Lower leg skin (tissue), 4 donors: ENCODE measurements around the gene MYOF. TPM values are rescaled to one million over a fixed set of nuclear protein-coding genes. Genes with fewer than 3 reads are reported as not detected.

Source experiments
- DNase-seq, 2 donors: peaks; one replicate each; pipeline ENCODE4 v3.0.0-alpha.2; 2019; ENCODE audit warnings: low spot score in 2 of 2
- H3K4me3 ChIP-seq: fragments of 200-600 bp; sonication (generic); 2 replicates; pipeline ENCODE4 v1.5.1; 2017; ENCODE audit warnings: mild to moderate bottlenecking, low read depth; ENCODE audit not compliant: poor library complexity, severe bottlenecking
- POLR2A ChIP-seq, 2 donors: fragments of 450-650 bp; IDR thresholded peaks; one replicate each; pipeline ENCODE4 v1.6.1; 2016 to 2017; ENCODE audit warnings: antibody characterized with exemption in 2 of 2, mild to moderate bottlenecking in 1 of 2, moderate library complexity in 1 of 2
- WGBS, 2 donors: methylation state at CpG; one replicate each; pipeline ENCODE4 v1.1.5; 2018; 5-methylcytosine and 5-hydroxymethylcytosine counted together
- intact Hi-C: fragments of 100-400 bp; cut with DNase I; formaldehyde crosslinking; loops from one replicate; pipeline ENCODE4 v1.15.0; 2023; ENCODE audit warnings: low total_unique reads
- total RNA-seq, 4 donors: library from RNA; depleted of rRNA; stranded (reverse); fragments of >200 nt; gene quantifications; one replicate each; pipeline ENCODE4 v1.1.0, GENCODE V29; 2016
- TF ChIP-seq, protein P1 (sequence below), 3 donors: fragments of 450-650 bp; IDR thresholded peaks; one replicate each; pipeline ENCODE4 v1.5.1; 2016; ENCODE audit warnings: antibody characterized with exemption in 3 of 3, mild to moderate bottlenecking in 3 of 3, moderate library complexity in 2 of 3

The MYOF gene
- total RNA-seq, 4 donors from 2014 or later, result 65.5 to 129 (median 90.3) TPM

GRCh38 chr10:93496322-93497041, 14.3 kb upstream of the MYOF start, which contains the start of gene CEP55:
Gene CEP55 (plus strand): TSS chr10:93496612. CDS start chr10:93500052, 3,440 bp downstream.
- TF ChIP-seq, protein P1, sequence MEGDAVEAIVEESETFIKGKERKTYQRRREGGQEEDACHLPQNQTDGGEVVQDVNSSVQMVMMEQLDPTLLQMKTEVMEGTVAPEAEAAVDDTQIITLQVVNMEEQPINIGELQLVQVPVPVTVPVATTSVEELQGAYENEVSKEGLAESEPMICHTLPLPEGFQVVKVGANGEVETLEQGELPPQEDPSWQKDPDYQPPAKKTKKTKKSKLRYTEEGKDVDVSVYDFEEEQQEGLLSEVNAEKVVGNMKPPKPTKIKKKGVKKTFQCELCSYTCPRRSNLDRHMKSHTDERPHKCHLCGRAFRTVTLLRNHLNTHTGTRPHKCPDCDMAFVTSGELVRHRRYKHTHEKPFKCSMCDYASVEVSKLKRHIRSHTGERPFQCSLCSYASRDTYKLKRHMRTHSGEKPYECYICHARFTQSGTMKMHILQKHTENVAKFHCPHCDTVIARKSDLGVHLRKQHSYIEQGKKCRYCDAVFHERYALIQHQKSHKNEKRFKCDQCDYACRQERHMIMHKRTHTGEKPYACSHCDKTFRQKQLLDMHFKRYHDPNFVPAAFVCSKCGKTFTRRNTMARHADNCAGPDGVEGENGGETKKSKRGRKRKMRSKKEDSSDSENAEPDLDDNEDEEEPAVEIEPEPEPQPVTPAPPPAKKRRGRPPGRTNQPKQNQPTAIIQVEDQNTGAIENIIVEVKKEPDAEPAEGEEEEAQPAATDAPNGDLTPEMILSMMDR (IDR thresholded peaks at IDR 0.05), result no peak
- no peak for TF ChIP-seq POLR2A (IDR thresholded peaks at IDR 0.05)
- 1 to 3% methylated on average over 34 to 64 of the region's 68 CpGs for WGBS, 2 donors
- intact Hi-C loops, result no loop called here
- H3K4me3 ChIP-seq, result peak within 1 kb of the TSS; percentile 34
- DNase-seq, result peak; percentile 93 to 99

- peak in 1 of 2 donors; percentile 89 for DNase-seq
- TF ChIP-seq, protein P1 (IDR thresholded peaks at IDR 0.05), result no peak
- TF ChIP-seq POLR2A (IDR thresholded peaks at IDR 0.05), result no peak
- intact Hi-C loops, result no loop called here
- WGBS, 2 donors, result 1 to 2% methylated on average over 24 to 28 of the region's 28 CpGs
- H3K4me3 ChIP-seq, result peak overlapping the region; percentile 34
Measured at GRCh38 chr10:93495654-93496321, 13.7 kb upstream of the MYOF start.

DNA sequence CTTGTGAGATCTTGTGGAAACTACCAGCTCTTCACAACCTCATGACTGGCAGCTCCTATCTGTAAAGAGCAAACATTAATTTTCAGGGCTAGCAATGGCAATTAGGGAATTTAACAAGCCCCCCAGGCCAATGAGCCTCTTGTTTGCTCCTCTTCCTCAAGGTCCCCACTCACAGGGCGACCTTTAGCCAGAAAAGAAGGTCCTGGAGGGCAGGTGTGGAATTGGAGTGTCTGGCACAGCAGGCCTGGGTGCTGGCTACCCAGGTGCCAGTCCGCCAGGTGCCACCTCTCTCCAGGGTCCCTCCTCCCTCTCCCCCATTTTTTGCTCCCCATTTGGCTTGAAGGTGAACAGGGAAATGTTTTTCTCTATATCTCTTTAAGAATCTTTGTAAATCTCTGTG, 12.4 kb upstream of the MYOF start:
- 80 to 82% methylated on average over 2 of the region's 2 CpGs for WGBS, 2 donors
- intact Hi-C loops, result no loop called here
- TF ChIP-seq, protein P1 (IDR thresholded peaks at IDR 0.05), result no peak
- TF ChIP-seq POLR2A (IDR thresholded peaks at IDR 0.05), result no peak
- no peak overlapping the region for H3K4me3 ChIP-seq
- peak in 1 of 2 donors; percentile 60 for DNase-seq

DNA sequence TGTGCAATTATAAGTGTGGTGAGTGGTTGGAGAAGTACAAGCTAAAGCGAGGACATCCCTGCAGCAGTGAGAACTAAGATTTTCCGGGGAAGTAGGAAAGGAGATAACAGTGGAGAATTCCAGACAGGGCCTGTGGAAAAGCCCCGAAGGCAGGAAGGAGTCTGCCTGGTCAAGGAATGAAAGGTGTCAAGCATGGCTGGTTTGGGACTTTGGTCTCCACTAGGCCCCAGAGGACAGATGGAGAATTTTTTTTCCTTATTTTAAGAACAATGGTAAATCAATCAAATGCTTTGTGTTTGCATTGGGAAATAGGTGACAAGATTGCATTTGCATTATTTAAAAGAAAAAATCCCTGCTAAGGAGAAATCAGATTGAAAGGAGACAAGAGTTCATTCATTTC, 11.0 kb upstream of the MYOF start:
- WGBS, 2 donors, result 80 to 89% methylated on average over 3 of the region's 3 CpGs
- TF ChIP-seq, protein P1 (IDR thresholded peaks at IDR 0.05), result no peak
- TF ChIP-seq POLR2A (IDR thresholded peaks at IDR 0.05), result no peak
- no peak overlapping the region for H3K4me3 ChIP-seq
- intact Hi-C loops, result no loop called here
- DNase-seq, result no peak

GRCh38 chr10:93491602-93492121, 9.5 kb upstream of the MYOF start:
- 65 to 73% methylated on average over 2 of the region's 2 CpGs for WGBS, 2 donors
- TF ChIP-seq, protein P1 (IDR thresholded peaks at IDR 0.05), result no peak
- TF ChIP-seq POLR2A (IDR thresholded peaks at IDR 0.05), result no peak
- no peak overlapping the region for H3K4me3 ChIP-seq
- DNase-seq, result no peak
- intact Hi-C loops, result no loop called here
